ENCODE data around the gene FMNL2. TPM values are rescaled to one million over a fixed set of nuclear protein-coding genes. Genes with fewer than 3 reads are reported as not detected.

The FMNL2 gene
- total RNA-seq, 1 experiment from 2014 or later, result 46.5 TPM

DNA sequence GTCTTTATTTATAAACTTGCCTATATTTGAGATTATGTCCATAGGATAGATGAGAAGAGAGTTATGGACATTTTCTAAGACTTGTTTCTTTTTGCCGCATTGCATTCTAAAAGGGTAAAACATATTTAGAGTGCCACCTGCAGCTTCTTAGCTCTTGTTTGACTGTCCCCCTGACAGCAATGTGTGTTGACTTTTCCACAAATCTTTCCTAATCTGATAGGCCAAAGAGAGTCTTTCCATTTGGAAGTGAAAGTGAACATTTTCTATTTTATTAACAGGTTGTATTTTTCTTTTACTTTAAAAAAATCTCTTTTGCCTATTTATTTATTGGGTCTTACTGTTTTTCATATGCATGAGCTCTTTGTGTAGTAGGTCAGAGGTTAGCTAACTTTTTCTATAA, 58.4 kb downstream of the FMNL2 start:
- peaks cover 15% of the 10 kb centered on the region for H3K4me1 Mint-ChIP-seq (ENCODE audit: low read depth, unreplicated experiment)
- H3K27me3 Mint-ChIP-seq (ENCODE audit: unreplicated experiment), result no peaks in the 10 kb centered on the region
- BruUV-seq (replicated peaks), result no TSS peak
- no peaks in the 10 kb centered on the region for H3K9me3 Mint-ChIP-seq (ENCODE audit: low read depth, unreplicated experiment)
- no peak for TF ChIP-seq CTCF (IDR thresholded peaks at IDR 0.05; ENCODE audit: unreplicated experiment)
- H3K27ac Mint-ChIP-seq (ENCODE audit: unreplicated experiment), result no peak overlapping the region
- no peak for DNase-seq
- no peaks in the 10 kb centered on the region for H3K36me3 Mint-ChIP-seq (ENCODE audit: insufficient read depth, unreplicated experiment)
- CTCF ChIA-PET, result no interaction called here
- intact Hi-C loops (cut with micrococcal nuclease; ENCODE audit: unreplicated experiment), result no loop called here
- H3K4me3 Mint-ChIP-seq (ENCODE audit: low read depth, unreplicated experiment), result no peak overlapping the region

GRCh38 chr2:152394326-152394725, 59.4 kb downstream of the FMNL2 start:
- BruUV-seq (replicated peaks), result no TSS peak
- TF ChIP-seq CTCF (IDR thresholded peaks at IDR 0.05; ENCODE audit: unreplicated experiment), result no peak
- no peak overlapping the region for H3K27ac Mint-ChIP-seq (ENCODE audit: unreplicated experiment)
- H3K4me3 Mint-ChIP-seq (ENCODE audit: low read depth, unreplicated experiment), result no peak overlapping the region
- no peaks in the 10 kb centered on the region for H3K36me3 Mint-ChIP-seq (ENCODE audit: insufficient read depth, unreplicated experiment)
- CTCF ChIA-PET, result no interaction called here
- H3K27me3 Mint-ChIP-seq (ENCODE audit: unreplicated experiment), result no peaks in the 10 kb centered on the region
- DNase-seq, result no peak
- intact Hi-C loops (cut with micrococcal nuclease; ENCODE audit: unreplicated experiment), result no loop called here
- H3K4me1 Mint-ChIP-seq (ENCODE audit: low read depth, unreplicated experiment), result peaks cover 25% of the 10 kb centered on the region
- H3K9me3 Mint-ChIP-seq (ENCODE audit: low read depth, unreplicated experiment), result no peaks in the 10 kb centered on the region

DNA sequence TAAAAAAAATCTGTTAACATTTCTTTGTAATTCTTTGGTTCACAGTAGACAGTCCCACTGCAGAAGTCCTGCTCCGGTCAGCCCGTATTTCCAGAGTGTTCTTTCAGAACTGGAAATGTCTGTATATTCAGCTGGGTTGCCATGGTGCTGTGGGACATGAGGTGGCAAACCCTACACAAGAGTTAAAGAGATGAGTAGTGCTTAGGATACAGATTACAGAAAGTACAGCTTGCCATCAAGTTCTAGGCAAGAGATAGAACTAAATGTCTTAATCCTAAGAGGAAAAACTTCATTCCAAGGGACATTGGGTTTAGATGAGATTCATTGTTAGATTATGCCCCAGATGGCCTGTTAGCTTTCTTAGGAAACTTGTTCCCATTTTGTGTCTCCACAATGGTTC, 60.1 kb downstream of the FMNL2 start:
- CTCF ChIA-PET, result no interaction called here
- peaks cover 33% of the 10 kb centered on the region for H3K4me1 Mint-ChIP-seq (ENCODE audit: low read depth, unreplicated experiment)
- intact Hi-C loops (cut with micrococcal nuclease; ENCODE audit: unreplicated experiment), result no loop called here
- no peak overlapping the region for H3K27ac Mint-ChIP-seq (ENCODE audit: unreplicated experiment)
- no peaks in the 10 kb centered on the region for H3K27me3 Mint-ChIP-seq (ENCODE audit: unreplicated experiment)
- no peaks in the 10 kb centered on the region for H3K36me3 Mint-ChIP-seq (ENCODE audit: insufficient read depth, unreplicated experiment)
- DNase-seq, result no peak
- BruUV-seq (replicated peaks), result no TSS peak
- no peaks in the 10 kb centered on the region for H3K9me3 Mint-ChIP-seq (ENCODE audit: low read depth, unreplicated experiment)
- no peak overlapping the region for H3K4me3 Mint-ChIP-seq (ENCODE audit: low read depth, unreplicated experiment)
- TF ChIP-seq CTCF (IDR thresholded peaks at IDR 0.05; ENCODE audit: unreplicated experiment), result no peak

- Mint-ChIP-seq H3K27ac (ENCODE audit: unreplicated experiment) (no peak overlapping the region), H3K9me3 (ENCODE audit: low read depth, unreplicated experiment) (no peaks in the 10 kb centered on the region), H3K27me3 (ENCODE audit: unreplicated experiment) (no peaks in the 10 kb centered on the region), H3K4me1 (ENCODE audit: low read depth, unreplicated experiment) (peaks cover 37% of the 10 kb centered on the region), H3K4me3 (ENCODE audit: low read depth, unreplicated experiment) (no peak overlapping the region), H3K36me3 (ENCODE audit: insufficient read depth, unreplicated experiment) (no peaks in the 10 kb centered on the region)
- CTCF ChIA-PET, result interaction anchor here (0.5 kb wide), 1 partner anchor 184 kb away, joined by 5 read pairs; no protein-coding TSS in a partner anchor
- intact Hi-C loops (cut with micrococcal nuclease; ENCODE audit: unreplicated experiment), result no loop called here
- TF ChIP-seq CTCF (IDR thresholded peaks at IDR 0.05; ENCODE audit: unreplicated experiment), result no peak
- BruUV-seq (replicated peaks), result no TSS peak
- no peak for DNase-seq
These were observed 60.6 kb downstream of the FMNL2 start for GRCh38 chr2:152395572-152395971.

Data from Calu3 (cell line).